GM21619 (cell line): ENCODE results near the gene GRAMD1C.

Experiments
- ATAC-seq: cut with Tn5 transposase; IDR thresholded peaks from one replicate; pipeline ENCODE4 v1.9.1; 2021; ENCODE audit not compliant: unreplicated experiment

GRAMD1C gene

DNA sequence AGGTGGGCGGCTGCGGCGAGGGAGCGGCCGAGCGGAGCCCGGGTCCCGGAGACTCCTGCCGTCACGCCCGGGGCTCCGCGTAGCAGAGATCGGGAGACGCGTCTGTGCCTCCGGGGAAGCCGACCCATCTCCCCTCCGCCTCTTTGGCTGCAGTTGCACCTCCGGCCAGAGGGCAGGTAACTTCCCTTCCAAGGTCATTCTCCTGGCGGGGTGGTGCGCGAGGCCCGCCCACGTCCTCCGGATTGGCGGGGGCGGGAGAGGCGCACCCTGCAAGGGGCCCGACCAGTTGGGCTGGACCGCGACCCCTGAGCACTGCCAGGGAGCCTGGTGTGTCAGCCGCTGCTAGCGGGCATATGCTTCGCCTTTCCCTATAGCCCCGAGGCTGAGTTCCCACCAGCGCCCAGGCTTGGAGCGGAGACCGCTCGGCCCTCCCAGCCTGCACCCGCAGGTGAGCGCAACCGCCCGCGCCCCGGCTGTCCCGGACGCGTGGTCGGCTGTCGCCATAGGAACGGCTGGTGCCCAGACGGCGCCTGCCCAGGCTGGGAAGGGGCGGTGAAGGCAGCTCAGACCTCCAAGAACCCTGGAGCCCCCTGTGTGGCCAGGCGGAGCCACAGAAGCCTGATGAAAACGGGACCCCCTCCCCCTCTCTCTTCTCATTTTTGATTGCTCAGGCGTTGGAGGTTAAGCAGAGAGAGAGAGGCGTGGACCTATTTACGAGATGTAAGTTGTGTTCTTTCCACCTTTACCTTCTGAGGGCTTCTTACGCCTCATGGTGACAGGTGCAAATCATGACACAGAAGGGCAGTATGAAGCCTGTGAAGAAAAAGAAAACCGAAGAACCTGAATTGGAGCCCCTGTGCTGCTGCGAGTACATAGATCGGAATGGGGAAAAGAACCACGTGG, 109.7 kb downstream of the GRAMD1C start:
- ATAC-seq: peak; percentile 45

DNA sequence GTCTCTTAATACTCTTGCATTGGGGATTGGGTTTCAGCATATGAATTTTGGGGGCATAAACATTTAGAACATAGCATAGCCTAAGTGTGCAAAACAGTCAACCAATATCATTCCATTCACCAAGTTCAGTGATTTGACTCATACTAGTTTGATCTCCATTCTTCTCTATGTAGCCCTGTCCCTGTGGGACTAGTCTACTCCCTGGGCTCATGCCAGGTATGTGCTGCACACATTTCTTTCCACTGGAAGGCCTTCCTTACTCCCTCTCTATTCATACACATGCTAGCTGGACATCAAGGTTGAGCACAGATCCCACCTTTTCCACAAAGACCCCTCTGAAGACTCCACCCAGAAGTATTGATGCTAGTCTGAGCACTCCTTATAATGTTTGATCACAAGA, 114.3 kb downstream of the GRAMD1C start:
- no peak for ATAC-seq

DNA sequence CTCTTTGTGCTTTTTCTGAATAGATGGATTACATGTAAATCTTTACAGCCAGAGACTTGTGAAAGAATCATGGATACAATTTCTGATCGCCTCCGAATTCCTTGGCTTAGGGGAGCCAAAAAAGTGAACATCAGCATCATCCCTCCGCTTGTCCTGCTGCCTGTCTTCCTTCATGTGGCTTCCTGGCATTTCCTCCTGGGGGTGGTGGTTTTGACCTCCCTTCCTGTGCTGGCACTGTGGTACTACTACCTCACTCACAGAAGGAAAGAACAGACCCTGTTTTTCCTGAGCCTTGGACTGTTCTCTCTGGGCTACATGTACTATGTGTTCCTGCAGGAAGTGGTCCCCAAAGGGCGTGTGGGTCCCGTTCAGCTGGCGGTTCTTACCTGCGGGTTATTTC, 115.1 kb downstream of the GRAMD1C start:
- no peak for ATAC-seq

DNA sequence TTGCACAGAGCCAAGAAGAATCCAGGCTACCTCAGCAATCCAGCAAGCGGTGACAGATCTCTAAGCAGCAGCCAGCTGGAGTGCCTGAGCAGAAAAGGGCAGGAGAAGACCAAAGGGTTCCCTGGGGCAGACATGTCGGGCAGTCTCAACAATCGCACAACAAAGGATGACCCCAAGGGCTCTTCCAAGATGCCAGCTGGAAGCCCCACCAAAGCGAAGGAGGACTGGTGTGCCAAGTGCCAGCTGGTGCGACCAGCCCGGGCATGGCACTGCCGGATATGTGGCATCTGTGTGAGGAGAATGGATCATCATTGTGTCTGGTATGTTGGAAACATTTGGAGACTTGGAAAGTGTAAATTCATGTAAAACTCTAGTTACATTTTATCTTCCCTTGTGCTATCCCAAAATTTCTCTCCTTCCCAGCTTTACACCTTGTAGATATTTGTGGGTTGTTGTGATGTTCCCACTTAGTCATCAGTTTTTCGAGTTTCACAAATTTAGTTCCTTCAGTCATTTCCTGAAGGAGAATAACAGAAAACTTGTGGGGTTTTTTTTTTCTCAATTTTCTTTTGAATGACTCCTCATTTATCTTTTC, 115.6 kb downstream of the GRAMD1C start:
- ATAC-seq: no peak

DNA sequence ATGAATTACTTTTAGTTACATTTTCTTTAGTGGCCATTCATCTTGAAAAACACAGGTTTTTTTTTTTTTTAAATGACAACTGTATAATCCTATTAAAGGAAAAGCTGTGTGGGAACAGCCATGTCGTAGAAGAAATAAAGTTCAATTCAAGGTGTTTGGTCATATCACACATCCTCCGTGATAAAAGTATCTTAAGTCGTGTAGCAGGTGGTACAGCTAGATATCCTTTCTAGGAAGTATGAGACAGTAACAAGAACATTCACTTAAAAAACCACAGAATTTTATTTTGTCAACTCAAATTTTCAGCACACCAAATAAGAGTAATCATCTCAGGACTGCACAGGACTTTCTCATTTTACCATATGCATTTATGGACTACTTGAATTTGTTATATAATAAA, 125.3 kb downstream of the GRAMD1C start:
- no peak for ATAC-seq

DNA sequence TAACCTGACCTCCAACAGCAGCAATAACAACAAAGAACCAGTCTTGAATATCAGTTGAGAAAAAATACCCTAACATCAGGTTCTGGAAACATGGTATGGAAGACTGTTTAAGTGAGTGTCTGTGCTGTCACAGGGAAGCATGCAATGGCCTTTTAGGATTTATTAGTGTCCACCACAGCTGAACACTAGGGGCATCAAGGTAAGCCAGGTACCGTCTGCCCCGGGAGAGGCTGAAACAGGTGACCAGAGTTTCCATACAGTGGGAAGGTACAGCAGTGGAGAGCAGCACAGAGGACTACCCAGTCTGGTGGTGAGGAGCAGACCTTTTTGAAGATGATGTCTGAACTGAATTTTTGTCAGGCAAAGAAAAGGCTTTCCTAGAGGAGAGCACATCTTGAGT, 127.6 kb downstream of the GRAMD1C start:
- no peak for ATAC-seq

DNA sequence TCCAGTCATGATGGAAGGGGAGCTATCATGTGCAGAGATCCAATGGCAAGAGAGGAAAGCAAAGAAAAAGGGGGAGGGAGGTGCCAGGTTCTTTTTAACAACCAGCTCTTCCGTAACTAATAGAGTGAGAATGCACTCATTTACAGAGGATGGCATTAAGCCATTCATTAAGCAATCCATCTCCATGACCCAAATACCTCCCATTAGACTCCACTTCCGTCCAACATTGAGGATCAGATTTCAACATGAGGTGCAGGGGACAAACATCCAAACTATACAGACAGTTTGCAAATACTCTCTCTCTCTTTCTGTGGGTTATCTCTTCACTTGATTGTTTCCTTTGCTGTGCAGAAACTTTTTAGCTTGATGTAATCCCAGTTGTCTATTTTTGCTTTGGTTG, 130.4 kb downstream of the GRAMD1C start:
- ATAC-seq: no peak

DNA sequence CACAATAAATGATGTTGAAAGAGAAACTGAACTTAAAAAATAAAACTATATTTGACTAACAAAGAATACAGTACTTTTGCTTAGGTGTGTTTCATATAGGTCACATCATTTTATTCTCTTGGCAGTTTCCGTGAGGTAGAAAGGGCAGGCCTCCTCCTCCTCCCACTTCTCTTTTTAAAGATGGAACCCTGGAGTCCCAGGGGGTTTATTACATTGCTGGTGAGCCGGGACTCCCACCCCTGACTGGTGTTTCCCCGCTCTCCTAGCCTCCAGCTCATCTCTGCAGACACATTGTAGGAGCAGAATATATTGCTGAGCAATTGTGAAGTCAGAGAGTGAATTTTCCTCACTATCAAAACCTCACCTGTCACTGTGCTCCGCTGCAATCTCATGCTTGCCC, 139.2 kb downstream of the GRAMD1C start:
- no peak for ATAC-seq

DNA sequence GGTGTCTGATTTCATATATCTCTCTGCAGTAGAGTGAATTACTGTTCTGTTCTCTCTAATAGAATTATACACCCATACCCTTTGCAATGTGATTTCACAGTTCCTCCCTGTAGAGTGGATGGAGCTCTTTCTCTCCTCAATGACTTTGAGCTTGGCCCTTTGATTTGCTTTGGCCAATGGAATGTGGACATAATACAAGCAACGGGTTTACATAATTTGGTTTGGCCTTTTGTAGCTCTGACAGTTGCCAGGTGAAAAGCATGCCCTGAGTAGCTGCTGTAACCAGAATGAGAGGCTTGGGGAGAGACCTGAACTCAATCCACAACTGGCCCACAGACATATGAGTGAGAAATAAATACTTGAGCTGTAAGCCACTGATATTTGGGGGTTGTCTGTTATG, 141.3 kb downstream of the GRAMD1C start:
- no peak for ATAC-seq

DNA sequence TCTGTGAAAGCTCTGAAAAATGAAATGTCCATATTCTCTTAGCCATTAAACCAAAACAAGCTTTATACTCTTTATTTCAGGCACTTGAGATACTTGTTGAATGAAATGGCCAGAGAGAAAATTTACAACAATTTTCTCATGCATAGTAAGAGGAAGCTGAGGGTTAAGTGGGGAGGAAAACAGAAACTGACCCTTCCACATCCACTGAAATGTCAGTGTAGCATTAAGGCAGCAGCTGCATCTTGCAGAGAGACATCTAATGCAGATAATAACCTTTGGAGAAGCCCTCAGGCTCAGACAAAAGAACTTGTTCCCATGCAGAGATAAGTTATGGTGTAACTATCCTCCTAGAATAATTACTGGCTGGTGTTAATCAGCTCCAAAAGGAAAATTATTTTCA, 143.2 kb downstream of the GRAMD1C start:
- no peak for ATAC-seq

DNA sequence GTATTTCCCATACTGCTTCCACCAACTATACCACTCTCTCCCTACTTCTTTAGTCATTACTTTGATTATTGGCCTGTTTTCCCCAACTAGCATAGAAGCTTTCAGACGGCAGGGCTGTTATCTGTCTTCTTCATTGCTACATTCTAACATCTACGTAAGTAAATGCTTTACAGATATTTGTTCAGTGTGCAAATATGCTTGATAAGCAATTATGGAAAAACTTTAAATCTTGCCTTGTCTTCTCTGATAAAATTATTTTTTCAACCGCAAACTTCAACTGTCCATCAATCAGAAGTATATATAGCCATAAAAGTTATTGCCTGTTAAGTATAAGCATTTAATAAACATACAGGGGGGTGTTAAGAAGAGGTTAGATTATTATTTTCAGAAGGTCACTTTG, 145.0 kb downstream of the GRAMD1C start:
- no peak for ATAC-seq

DNA sequence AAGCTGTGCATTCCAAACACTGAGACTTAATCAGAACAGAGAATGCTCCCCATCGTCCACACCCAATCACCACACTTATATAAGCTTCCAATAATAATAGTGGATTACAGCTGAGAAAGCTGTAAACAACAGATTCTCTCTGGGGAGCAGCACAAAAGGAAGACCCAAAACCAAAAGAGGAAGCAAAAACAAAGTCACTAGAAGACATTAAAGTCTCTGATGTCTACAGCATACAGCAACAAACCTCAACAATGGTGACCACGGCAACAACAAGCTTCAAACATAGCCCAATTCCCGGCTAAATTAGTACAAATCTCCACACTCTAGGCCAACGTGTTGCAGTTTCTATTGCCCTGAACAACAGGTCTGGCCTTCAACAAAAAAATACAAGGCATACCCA, 147.0 kb downstream of the GRAMD1C start:
- peak; percentile 62 for ATAC-seq
